Measurements from ENCODE around the gene PDZD2.

- TF ChIP-seq, protein P1, sequence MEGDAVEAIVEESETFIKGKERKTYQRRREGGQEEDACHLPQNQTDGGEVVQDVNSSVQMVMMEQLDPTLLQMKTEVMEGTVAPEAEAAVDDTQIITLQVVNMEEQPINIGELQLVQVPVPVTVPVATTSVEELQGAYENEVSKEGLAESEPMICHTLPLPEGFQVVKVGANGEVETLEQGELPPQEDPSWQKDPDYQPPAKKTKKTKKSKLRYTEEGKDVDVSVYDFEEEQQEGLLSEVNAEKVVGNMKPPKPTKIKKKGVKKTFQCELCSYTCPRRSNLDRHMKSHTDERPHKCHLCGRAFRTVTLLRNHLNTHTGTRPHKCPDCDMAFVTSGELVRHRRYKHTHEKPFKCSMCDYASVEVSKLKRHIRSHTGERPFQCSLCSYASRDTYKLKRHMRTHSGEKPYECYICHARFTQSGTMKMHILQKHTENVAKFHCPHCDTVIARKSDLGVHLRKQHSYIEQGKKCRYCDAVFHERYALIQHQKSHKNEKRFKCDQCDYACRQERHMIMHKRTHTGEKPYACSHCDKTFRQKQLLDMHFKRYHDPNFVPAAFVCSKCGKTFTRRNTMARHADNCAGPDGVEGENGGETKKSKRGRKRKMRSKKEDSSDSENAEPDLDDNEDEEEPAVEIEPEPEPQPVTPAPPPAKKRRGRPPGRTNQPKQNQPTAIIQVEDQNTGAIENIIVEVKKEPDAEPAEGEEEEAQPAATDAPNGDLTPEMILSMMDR (IDR thresholded peaks at IDR 0.05): no peak
- no peak for TF ChIP-seq ZFX (IDR thresholded peaks at IDR 0.05; ENCODE audit: borderline replicate concordance)
Measured at GRCh38 chr5:32058997-32059396, 420.1 kb downstream of the PDZD2 start.

Data from 22Rv1 (cell line).